Diencephalon (tissue), 1 donor: ENCODE data around the gene TFPI. TPM values are rescaled to one million over a fixed set of nuclear protein-coding genes. Genes with fewer than 3 reads are reported as not detected.

ENCODE experiments used
- small RNA-seq: library from RNA; depleted of rRNA; stranded (forward); fragments of <200 nt; gene quantifications from one replicate; pipeline ENCODE3, GENCODE V24; 2014
- total RNA-seq: library from RNA; depleted of rRNA; stranded (reverse); fragments of >200 nt; gene quantifications from one replicate; pipeline ENCODE4 v1.2.3, GENCODE V29; 2014

TFPI gene
- total RNA-seq, result 85.3 TPM

GRCh38 chr2:187554011-187554703, at the start of gene TFPI:
TSS of gene TFPI (minus strand) at chr2:187554435. CDS start at chr2:187503768, 50,667 bp downstream.

Small RNAs within 50 kb of the gene (small RNA-seq; reads per million reads assigned to genes)
- not detected for gene GAPDHP59

Other genes starting within 250 kb of the TFPI start
- gene CALCRL, start 106.2 kb downstream of the TFPI start, total RNA-seq, result 17.5 TPM